ENCODE results near the gene ZNFX1.

ZNFX1 gene

DNA sequence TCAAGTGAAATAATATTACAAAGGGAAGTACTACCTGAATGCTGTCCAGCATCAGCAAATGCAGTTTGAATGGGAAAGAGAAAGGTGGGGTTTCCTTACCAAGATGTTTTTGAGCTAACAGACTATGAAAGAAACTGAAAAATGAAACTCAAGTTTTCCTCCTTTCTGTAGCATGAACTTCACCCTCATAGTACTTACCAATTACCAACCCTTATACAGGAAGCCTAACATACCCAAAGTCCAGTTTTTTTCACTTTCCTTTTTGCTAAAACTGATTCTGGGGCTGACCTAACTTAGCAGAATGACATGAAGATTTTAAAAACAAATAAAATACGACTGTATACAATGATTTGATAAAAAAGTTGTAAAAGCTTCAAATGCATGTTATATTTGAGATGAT lies 5.2 kb downstream of the ZNFX1 start:
- Histone ChIP-seq H2AK5ac (ENCODE audit: low read length) (no peak overlapping the region), H3K18ac (ENCODE audit: low read length) (no peak overlapping the region), H3K79me1 (ENCODE audit: low read length) (peaks cover 5% of the 10 kb centered on the region), H4K91ac (ENCODE audit: low read depth, low read length) (no peak overlapping the region), H3K9me3 (ENCODE audit: insufficient read depth, low read depth, low read length) (no peaks in the 10 kb centered on the region), H3K79me2 (ENCODE audit: control insufficient read depth, insufficient read depth, low read length, poor library complexity) (peaks cover 6% of the 10 kb centered on the region), H3K4ac (ENCODE audit: low read depth, low read length) (no peak overlapping the region), H2BK12ac (ENCODE audit: low read length) (no peak overlapping the region), H3K23ac (ENCODE audit: low read length) (no peak overlapping the region), H3K27me3 (ENCODE audit: insufficient read depth, low read length) (no peaks in the 10 kb centered on the region), H3K4me2 (ENCODE audit: low read length) (no peak overlapping the region), H2AFZ (ENCODE audit: insufficient read depth, low read length, poor library complexity) (no peak overlapping the region), H3K36me3 (ENCODE audit: control insufficient read depth in 1 of 2, insufficient read depth in 2 of 2, low read length in 2 of 2) (peaks cover 17 to 27% of the 10 kb centered on the region in 2 experiments), H4K12ac (ENCODE audit: low read depth, low read length) (no peak overlapping the region), H4K8ac (ENCODE audit: low read depth, low read length) (no peak overlapping the region), H3K27ac (ENCODE audit: low read depth, low read length) (no peak overlapping the region), H2BK120ac (ENCODE audit: insufficient read depth, low read length, poor library complexity) (no peak overlapping the region), H3K4me1 (ENCODE audit: control insufficient read depth in 1 of 2, insufficient read depth in 2 of 2, low read length in 2 of 2) (peaks cover 0 to 2% of the 10 kb centered on the region in 2 experiments), H3K4me3 (ENCODE audit: low read depth, low read length) (no peak overlapping the region), H3K14ac (ENCODE audit: low read length) (no peak overlapping the region), H2BK5ac (ENCODE audit: low read depth, low read length, poor library complexity) (no peak overlapping the region), H3K9ac (ENCODE audit: low read length) (no peak overlapping the region)
- WGBS (ENCODE audit: extremely low coverage, insufficient coverage, insufficient read length), result no CpG with 5 or more reads among the region's 1 CpG
- no peak for DNase-seq

DNA sequence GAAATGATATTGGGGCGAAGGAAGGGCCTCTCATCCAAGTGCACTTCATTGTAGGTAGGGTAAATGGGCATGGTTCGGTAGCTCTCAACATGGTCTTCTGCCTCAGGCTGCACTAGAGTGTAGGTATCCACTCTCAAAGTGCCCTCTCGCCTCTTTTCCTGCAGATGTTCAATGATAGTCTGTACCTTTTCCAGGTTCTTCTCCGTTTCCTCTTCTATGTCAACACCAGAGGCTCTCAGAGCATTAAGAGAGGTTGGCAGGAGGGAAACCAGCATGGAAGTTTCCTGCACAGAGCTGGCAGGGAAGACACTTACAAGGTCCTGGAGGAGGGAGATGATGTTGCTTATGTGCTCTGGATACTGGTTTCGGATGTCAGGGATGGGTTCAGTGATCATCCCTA lies 7.1 kb downstream of the ZNFX1 start:
- no peak overlapping the region for H3K9ac ChIP-seq (ENCODE audit: low read length)
- H4K91ac ChIP-seq (ENCODE audit: low read depth, low read length), result no peak overlapping the region
- H2BK120ac ChIP-seq (ENCODE audit: insufficient read depth, low read length, poor library complexity), result no peak overlapping the region
- peaks cover 17 to 28% of the 10 kb centered on the region in 2 experiments for H3K36me3 ChIP-seq (ENCODE audit: control insufficient read depth in 1 of 2, insufficient read depth in 2 of 2, low read length in 2 of 2)
- H4K12ac ChIP-seq (ENCODE audit: low read depth, low read length), result no peak overlapping the region
- H3K4me3 ChIP-seq (ENCODE audit: low read depth, low read length), result no peak overlapping the region
- no peaks in the 10 kb centered on the region for H3K4me1 ChIP-seq (ENCODE audit: control insufficient read depth in 1 of 2, insufficient read depth in 2 of 2, low read length in 2 of 2)
- no peaks in the 10 kb centered on the region for H3K9me3 ChIP-seq (ENCODE audit: insufficient read depth, low read depth, low read length)
- no peaks in the 10 kb centered on the region for H3K79me1 ChIP-seq (ENCODE audit: low read length)
- no peak overlapping the region for H2AK5ac ChIP-seq (ENCODE audit: low read length)
- no peak overlapping the region for H3K23ac ChIP-seq (ENCODE audit: low read length)
- H2BK5ac ChIP-seq (ENCODE audit: low read depth, low read length, poor library complexity), result no peak overlapping the region
- no peaks in the 10 kb centered on the region for H3K27me3 ChIP-seq (ENCODE audit: insufficient read depth, low read length)
- no peak overlapping the region for H3K4ac ChIP-seq (ENCODE audit: low read depth, low read length)
- no CpG with 5 or more reads among the region's 5 CpGs for WGBS (ENCODE audit: extremely low coverage, insufficient coverage, insufficient read length)
- H3K18ac ChIP-seq (ENCODE audit: low read length), result no peak overlapping the region
- DNase-seq, result no peak
- no peak overlapping the region for H2AFZ ChIP-seq (ENCODE audit: insufficient read depth, low read length, poor library complexity)
- H3K27ac ChIP-seq (ENCODE audit: low read depth, low read length), result no peak overlapping the region
- no peak overlapping the region for H4K8ac ChIP-seq (ENCODE audit: low read depth, low read length)
- no peak overlapping the region for H3K4me2 ChIP-seq (ENCODE audit: low read length)
- H2BK12ac ChIP-seq (ENCODE audit: low read length), result no peak overlapping the region
- H3K14ac ChIP-seq (ENCODE audit: low read length), result no peak overlapping the region
- no peaks in the 10 kb centered on the region for H3K79me2 ChIP-seq (ENCODE audit: control insufficient read depth, insufficient read depth, low read length, poor library complexity)

DNA sequence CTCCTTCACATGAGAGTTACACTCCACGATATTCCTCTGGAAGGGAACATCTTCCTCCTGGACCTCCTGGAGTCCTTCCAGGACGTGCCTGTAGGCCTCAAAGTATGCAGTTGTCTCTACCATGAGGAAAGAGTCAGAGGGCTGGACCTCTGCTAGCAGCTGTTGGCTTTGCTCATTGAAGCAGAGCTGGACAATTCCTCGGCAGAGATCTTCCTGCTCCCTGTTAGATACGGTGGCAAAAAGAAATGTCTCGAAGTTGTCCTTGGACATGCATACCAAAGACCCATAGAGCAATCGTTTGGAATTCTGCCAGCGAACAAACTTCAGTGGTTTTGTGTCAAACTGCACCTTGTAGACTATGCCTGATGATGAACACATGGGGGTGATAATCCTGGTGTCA lies 7.7 kb downstream of the ZNFX1 start:
- Histone ChIP-seq H3K9me3 (ENCODE audit: insufficient read depth, low read depth, low read length) (no peaks in the 10 kb centered on the region), H3K4me2 (ENCODE audit: low read length) (no peak overlapping the region), H3K27ac (ENCODE audit: low read depth, low read length) (no peak overlapping the region), H4K12ac (ENCODE audit: low read depth, low read length) (no peak overlapping the region), H3K9ac (ENCODE audit: low read length) (no peak overlapping the region), H2BK5ac (ENCODE audit: low read depth, low read length, poor library complexity) (no peak overlapping the region), H3K79me1 (ENCODE audit: low read length) (no peaks in the 10 kb centered on the region), H3K36me3 (ENCODE audit: control insufficient read depth in 1 of 2, insufficient read depth in 2 of 2, low read length in 2 of 2) (peaks cover 14 to 27% of the 10 kb centered on the region in 2 experiments), H2BK12ac (ENCODE audit: low read length) (no peak overlapping the region), H2BK120ac (ENCODE audit: insufficient read depth, low read length, poor library complexity) (no peak overlapping the region), H3K23ac (ENCODE audit: low read length) (no peak overlapping the region), H3K4me3 (ENCODE audit: low read depth, low read length) (no peak overlapping the region), H3K18ac (ENCODE audit: low read length) (no peak overlapping the region), H4K8ac (ENCODE audit: low read depth, low read length) (no peak overlapping the region), H2AK5ac (ENCODE audit: low read length) (no peak overlapping the region), H3K4me1 (ENCODE audit: control insufficient read depth in 1 of 2, insufficient read depth in 2 of 2, low read length in 2 of 2) (no peaks in the 10 kb centered on the region), H2AFZ (ENCODE audit: insufficient read depth, low read length, poor library complexity) (no peak overlapping the region), H4K91ac (ENCODE audit: low read depth, low read length) (no peak overlapping the region), H3K4ac (ENCODE audit: low read depth, low read length) (no peak overlapping the region), H3K79me2 (ENCODE audit: control insufficient read depth, insufficient read depth, low read length, poor library complexity) (no peaks in the 10 kb centered on the region), H3K27me3 (ENCODE audit: insufficient read depth, low read length) (no peaks in the 10 kb centered on the region), H3K14ac (ENCODE audit: low read length) (no peak overlapping the region)
- no CpG with 5 or more reads among the region's 7 CpGs for WGBS (ENCODE audit: extremely low coverage, insufficient coverage, insufficient read length)
- DNase-seq, result no peak

DNA sequence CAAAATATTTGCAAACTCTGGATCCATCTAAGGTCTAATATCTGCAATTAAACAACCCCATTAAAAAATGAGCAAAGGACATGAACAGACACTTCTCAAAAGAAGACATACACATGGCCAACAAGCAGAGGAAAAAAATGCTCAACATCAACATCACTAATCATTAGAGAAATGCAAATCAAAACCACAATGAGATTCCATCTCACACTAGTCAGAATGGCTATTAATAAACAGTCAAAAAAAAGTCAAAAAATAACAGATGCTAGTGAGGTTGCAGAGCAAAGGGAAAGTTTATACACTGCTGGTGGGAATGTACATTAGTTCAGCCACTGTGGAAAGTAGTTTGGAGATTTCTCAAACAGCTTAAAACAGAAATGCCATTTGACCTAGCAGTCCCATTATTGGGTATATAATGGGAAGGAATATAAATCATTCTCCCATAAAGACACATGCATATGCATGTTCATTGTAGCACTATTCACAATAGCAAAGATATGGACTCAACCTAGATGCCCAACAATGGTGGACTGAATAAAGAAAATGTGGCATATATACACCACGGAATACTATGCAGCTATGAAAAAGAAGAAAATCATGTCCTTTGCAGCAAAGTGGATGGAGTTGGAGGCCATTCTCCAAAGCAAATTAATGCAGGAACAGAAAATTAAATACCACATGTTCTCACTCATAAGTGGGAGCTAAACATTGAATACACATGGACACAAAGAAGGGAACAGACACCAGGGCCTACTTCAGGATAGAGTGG lies 9.1 kb downstream of the ZNFX1 start:
- Histone ChIP-seq H3K4me3 (ENCODE audit: low read depth, low read length) (no peak overlapping the region), H2BK120ac (ENCODE audit: insufficient read depth, low read length, poor library complexity) (no peak overlapping the region), H3K79me2 (ENCODE audit: control insufficient read depth, insufficient read depth, low read length, poor library complexity) (no peaks in the 10 kb centered on the region), H3K4me2 (ENCODE audit: low read length) (no peak overlapping the region), H2AK5ac (ENCODE audit: low read length) (no peak overlapping the region), H3K18ac (ENCODE audit: low read length) (no peak overlapping the region), H4K12ac (ENCODE audit: low read depth, low read length) (no peak overlapping the region), H3K4me1 (ENCODE audit: control insufficient read depth in 1 of 2, insufficient read depth in 2 of 2, low read length in 2 of 2) (no peaks in the 10 kb centered on the region), H3K79me1 (ENCODE audit: low read length) (no peaks in the 10 kb centered on the region), H2BK5ac (ENCODE audit: low read depth, low read length, poor library complexity) (no peak overlapping the region), H4K91ac (ENCODE audit: low read depth, low read length) (no peak overlapping the region), H3K36me3 (ENCODE audit: control insufficient read depth in 1 of 2, insufficient read depth in 2 of 2, low read length in 2 of 2) (peaks cover 20 to 37% of the 10 kb centered on the region in 2 experiments), H2AFZ (ENCODE audit: insufficient read depth, low read length, poor library complexity) (no peak overlapping the region), H4K8ac (ENCODE audit: low read depth, low read length) (no peak overlapping the region), H3K9ac (ENCODE audit: low read length) (no peak overlapping the region), H3K27ac (ENCODE audit: low read depth, low read length) (no peak overlapping the region), H2BK12ac (ENCODE audit: low read length) (no peak overlapping the region), H3K27me3 (ENCODE audit: insufficient read depth, low read length) (no peaks in the 10 kb centered on the region), H3K9me3 (ENCODE audit: insufficient read depth, low read depth, low read length) (no peaks in the 10 kb centered on the region), H3K23ac (ENCODE audit: low read length) (no peak overlapping the region), H3K4ac (ENCODE audit: low read depth, low read length) (peak overlapping the region; percentile 21), H3K14ac (ENCODE audit: low read length) (no peak overlapping the region)
- no peak for DNase-seq
- no CpG with 5 or more reads among the region's 1 CpG for WGBS (ENCODE audit: extremely low coverage, insufficient coverage, insufficient read length)

Data from trophoblast cell (in vitro differentiated cells and primary cell).